Stimulated activated CD4-positive, alpha-beta T cell treated with anti-CD3 and anti-CD28 coated beads, TNF-alpha, amount 100 ng/mL, for 1 hour (primary cell): ENCODE measurements around the gene HIGD1C.
"Not testable (repeated sequence)": the region's sequence is repeated elsewhere in the genome, so short reads cannot be mapped to it uniquely, and the experiment has no call there.

Experiments
- DNase-seq, 3 donors: peaks; one replicate each; pipeline ENCODE4 v3.0.0-alpha.2; 2020; ENCODE audit warnings: low read depth in 3 of 3, low spot score in 1 of 3

Gene HIGD1C

DNA sequence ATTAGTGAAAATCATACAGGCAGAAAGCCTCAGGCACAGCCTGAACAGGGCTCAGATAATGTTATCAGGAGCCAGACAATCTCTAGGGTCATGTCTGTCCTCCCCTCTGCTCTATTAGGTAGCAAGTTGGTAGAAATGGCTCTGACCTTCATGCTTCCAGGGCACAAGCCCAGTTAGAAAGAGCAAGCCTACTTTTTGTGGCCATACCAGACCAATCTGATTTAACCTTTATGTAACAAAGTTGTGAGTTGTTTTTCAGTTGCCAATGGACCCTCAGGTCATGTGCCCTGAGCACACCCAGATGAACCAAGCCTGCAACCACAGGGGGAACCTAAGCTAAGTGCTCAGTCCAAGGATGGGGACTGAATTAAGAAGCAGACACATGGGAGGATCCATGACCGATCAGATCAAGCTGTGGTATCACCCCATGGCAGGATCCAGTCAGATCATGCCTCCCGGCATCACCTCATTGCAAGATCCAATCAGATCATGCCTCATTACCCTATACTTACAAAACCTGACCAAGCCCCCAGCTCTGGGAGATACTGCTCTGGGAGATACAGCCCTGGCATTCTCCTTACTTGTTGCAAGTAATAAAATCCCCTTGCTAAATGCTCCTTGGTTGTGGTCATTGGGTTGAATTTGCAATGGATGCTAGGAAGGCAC, 18.8 kb upstream of the HIGD1C start:
- no peak for DNase-seq

DNA sequence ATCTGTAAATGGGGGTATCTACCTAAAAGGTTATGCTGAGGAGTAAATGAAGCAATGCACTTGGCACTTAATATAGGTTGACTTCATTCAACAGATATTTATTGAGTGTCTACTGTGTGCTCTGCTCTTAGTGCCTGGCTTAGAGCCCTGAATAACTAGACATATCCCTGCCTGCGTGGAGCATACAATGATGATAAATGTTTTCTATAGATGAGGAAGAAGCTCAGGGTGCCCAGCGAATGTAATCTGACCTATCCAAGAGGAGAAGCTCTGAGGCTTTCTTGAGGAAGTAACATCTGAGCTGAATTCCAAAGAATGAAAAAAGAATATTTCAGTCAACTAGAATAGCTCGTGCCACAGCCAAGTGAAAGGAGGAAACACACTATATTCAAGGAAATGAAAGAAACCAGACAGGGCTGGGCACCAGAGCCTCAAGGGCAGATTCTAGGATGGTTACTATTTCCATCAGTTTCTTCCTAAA, 17.9 kb upstream of the HIGD1C start:
- no peak for DNase-seq

DNA sequence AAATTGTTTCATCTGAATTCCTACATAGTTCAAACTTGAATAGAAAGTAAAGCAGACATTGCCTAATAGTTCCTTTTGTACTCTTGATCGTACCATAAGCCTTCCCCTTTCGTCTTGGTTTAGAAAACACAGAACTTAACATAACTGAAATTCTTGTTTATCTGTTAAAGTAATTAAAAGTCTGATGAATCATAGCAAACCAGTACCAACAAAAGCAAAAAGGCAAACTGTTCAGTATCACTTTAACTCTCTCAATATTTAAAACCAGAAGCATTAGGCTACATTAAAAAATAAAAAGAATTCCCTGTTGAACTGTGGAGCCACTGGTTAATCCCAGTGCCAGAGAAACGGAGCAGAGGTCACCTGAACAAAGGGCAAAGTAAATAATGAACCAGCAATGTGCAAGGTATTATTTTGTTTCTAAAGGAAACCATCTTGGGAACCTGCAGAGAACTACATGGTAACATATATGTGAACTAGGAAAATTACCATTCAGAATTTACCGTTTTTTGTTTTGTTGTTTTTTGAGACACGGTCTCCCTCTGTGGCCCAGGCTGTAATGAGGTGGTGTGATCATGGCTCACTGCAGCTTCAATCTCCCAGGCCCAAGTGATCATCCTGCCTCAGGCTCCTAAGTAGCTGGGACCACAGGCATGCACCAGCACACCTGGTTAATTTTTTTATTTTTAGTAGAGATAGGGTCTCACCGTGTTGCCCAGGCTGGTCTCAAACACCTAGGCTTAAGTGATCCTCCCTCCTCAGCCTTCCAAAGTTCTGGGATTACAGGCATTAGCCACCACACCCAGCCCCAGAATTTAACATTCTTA, 17.1 kb upstream of the HIGD1C start:
- no peak for DNase-seq

DNA sequence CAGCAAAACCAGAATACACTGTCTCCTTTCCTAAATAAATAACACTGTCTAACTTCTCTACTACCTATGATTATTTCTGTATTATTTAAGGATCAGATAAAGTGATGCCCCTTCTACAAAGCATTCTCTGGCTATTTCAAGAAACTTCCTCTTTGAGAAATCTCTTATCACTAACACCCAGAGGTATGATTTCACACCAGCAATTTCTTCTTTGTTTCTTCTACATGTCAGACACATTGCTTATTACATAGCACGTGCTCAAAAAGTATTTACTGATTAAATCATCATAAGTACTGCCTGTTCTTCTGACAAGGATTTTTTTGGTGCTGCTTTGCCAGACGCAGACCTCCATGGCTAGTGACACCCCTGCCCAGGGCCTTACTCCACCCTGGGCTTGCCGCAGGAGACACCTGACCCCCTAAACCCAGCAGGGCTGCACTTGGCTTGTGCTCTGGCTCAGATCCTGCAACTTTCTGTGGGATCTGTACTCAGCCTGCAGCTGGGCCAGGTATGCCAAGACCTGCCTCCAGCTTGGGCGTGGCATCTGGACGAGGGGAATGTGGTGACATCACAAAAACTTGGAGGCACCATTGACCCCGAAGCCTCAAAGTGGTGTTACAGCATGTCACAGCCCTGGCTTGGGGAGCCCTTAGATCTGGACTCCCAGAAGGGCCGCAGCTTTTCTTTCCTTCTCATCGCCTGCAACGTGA, 15.4 kb upstream of the HIGD1C start:
- DNase-seq = no peak

GRCh38 chr12:50937653-50938052, 14.7 kb upstream of the HIGD1C start:
- DNase-seq = no peak

- no peak for DNase-seq
These were observed 4.3 kb upstream of the HIGD1C start for GRCh38 chr12:50947933-50948626.

- no peak for DNase-seq
These were observed 3.5 kb upstream of the HIGD1C start for GRCh38 chr12:50948798-50949197.

DNA sequence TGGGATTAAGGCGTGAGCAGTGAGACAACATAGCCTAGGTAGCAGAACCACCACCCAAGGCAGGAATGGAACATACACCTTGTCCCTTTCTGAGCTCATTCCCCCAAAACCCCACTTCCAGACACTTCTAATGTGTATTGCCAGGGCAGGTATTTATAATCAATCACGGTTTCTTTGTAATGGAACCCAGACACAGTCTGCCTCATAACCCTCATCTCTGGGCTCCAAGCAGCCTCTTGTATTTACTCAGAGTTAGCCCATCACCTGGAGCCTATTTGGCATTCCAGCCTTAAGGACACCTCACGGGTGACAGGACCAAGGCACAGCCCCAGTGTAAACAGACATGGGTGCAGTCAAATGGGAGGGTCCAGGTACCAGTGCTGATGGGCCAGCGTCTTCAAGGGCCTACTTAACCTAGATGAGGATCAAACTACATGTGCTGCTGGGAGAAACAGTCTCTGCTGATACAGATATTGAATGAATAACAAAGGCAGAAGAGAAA, 2.5 kb upstream of the HIGD1C start:
- DNase-seq = no peak

DNA sequence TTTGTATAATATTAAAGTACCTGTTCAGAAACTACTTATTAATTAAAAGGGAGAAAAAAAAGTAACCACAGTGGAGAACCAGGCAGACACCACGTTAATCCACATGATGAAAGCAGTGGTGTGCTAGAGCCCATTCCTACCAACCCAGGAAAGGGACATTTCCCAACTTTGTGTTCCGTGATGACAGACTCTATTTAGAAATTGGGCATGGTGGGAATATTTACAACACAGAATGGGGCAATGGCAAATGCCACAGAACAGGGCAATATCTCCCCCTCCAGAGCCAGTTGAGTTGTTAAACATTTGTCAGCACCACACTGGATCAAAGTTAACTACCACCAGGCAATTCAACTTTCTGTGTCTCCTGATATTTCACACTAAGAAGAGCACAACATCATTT, 1.2 kb upstream of the HIGD1C start:
- no peak for DNase-seq

DNA sequence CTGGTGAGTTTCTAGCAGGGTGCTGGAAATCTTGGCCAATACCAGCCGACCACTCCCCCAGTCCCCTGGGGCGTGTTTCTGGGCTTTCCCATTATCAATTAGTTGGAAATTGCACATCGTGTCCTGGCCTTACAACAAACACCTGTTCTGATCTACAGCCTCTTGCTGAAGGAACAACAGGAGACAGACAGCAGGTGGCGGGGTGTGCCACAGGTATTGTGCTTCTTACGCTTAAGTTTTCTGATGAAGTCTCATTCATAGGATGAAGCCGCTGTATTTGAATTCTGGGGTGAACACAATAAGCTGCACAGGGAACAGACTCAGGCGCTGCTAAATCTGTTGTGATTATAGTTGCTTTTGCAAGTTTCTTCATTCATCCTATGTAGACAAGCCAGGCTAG, 703 bp downstream of the HIGD1C start:
- DNase-seq = no peak

- DNase-seq = not testable (repeated sequence)
These were observed 2.4 kb downstream of the HIGD1C start for GRCh38 chr12:50954789-50955188.

DNA sequence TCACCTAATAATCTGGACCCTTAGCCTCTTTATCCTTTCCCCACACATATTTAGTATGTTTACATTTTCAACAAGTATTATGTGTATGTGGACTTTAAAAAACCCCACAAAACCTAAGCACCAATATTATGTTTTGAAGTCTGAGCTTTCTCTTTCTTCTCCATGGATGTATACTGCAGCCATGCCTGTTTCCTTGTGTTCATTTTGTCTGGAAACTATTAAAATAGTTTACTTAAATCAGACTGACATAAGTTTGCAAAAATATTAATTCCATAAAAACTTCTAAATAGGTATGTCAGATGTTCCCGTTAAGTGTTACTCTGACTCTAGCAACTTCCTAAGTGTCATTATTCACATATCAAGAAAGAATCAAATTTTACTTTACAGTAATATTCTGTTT, 2.9 kb downstream of the HIGD1C start:
- no peak for DNase-seq

- no peak for DNase-seq
These were observed 3.4 kb downstream of the HIGD1C start for GRCh38 chr12:50955697-50956096.

GRCh38 chr12:50960130-50960529, 7.8 kb downstream of the HIGD1C start:
- DNase-seq = no peak

- DNase-seq = no peak
These were observed 9.4 kb downstream of the HIGD1C start for GRCh38 chr12:50961708-50962107.

DNA sequence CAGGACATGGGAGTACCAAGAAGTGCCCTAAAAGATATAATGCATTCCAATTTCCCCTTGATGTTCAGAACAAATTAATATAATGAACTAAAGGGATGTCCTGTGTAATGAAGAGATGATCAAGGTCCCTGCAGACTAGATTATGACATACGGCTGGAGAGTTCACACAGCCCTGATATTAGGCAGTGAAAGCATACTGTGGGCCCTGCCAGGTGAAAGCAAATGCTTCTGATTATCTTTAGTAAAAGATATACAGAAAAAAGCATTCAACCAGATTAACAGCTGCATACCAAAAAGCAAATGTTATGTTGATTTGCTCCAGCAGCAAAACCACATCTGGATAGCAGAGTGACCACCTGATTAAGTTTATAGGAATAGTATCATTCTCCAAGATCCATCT, 12.1 kb downstream of the HIGD1C start:
- no peak for DNase-seq

- no peak for DNase-seq
These were observed 19.6 kb downstream of the HIGD1C start for GRCh38 chr12:50971946-50972345.

DNA sequence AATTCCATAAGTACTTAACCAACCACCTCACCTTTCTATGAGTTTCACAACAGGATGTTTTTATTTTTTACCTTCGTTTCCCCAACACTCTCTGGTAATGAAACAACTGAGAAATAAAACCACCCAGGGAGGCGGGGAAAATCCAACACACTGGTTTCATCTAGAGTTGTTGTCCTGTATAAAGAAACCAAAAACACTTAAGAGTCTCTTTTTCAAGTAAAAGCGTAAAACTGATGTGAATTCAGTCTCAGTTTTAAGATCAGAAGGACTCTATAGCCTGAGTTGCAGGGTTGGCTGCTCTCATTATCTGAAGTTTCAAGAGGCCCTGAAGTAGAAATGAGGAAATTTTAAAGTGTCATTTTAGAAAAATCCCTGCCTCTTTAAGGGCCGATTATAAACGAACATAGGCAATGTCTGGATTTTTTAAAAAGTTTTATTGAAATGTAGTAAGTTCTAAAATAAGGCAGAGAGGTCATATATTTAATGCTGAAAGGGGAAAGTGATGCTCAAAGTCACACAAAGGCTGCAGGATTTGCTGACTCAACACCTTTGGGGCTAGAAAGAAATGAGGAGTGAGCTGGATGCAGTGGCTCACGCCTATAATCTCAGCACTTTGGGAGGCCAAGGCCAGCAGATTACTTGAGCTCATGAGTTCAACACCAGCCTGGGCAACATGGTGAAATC, 27.2 kb downstream of the HIGD1C start:
- DNase-seq = no peak

DNA sequence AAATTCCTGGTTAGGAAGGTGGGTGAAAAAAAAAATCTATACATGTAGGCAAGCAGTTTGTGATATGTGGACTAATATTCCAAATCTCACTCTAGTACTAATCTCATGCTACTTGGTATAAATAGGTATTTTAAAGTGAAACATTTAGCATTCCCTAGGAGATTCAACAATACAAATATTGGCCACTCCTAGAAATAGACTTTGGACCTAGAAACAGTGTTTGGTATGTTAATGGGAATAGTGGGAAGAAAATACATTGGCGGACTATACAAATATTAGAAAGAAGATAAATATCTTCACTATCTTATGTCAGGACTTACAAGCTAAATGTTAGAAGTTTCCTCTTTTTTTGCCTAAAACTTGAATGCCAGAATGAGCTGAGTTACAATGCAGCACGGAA, 28.2 kb downstream of the HIGD1C start:
- DNase-seq = no peak
